Mesendoderm (in vitro differentiated cells): ENCODE results near the gene RREB1.
A peak's percentile ranks its signal among the peaks of the same experiment; 100 is the strongest.

Experiments used
- DNase-seq: peaks from one replicate; pipeline ENCODE4 v3.0.0; 2013
- H2AK5ac ChIP-seq: 2 replicates; pipeline ENCODE4 v1.6.1; 2013; ENCODE audit warnings: low read length, inconsistent platforms
- H2BK120ac ChIP-seq: 2 replicates; pipeline ENCODE4 v1.6.1; 2013; ENCODE audit warnings: low read depth, mild to moderate bottlenecking, low read length, moderate library complexity, mixed read lengths
- H2BK15ac ChIP-seq: replicated peaks from 2 replicates; pipeline ENCODE4 v1.6.1; 2013; ENCODE audit warnings: low read depth, mild to moderate bottlenecking, moderate library complexity
- H2BK5ac ChIP-seq: 2 replicates; pipeline ENCODE4 v1.6.1; 2013; ENCODE audit warnings: low read length, inconsistent platforms
- H3K18ac ChIP-seq: 2 replicates; pipeline ENCODE4 v1.6.1; 2013; ENCODE audit warnings: mild to moderate bottlenecking, low read length, mixed read lengths
- H3K23ac ChIP-seq: one replicate; pipeline ENCODE4 v1.6.1; 2013; ENCODE audit warnings: low read length
- H3K27ac ChIP-seq: 2 replicates; pipeline ENCODE4 v1.5.1; 2013; ENCODE audit warnings: low read depth, mild to moderate bottlenecking, inconsistent platforms, low read length, moderate library complexity
- H3K27me3 ChIP-seq: 2 replicates; pipeline ENCODE4 v1.6.1; 2013; ENCODE audit warnings: low read length, control low read depth, mild to moderate bottlenecking, inconsistent platforms; ENCODE audit not compliant: insufficient read depth, poor library complexity
- H3K36me3 ChIP-seq: 2 replicates; pipeline ENCODE4 v1.6.1; 2013; ENCODE audit warnings: low read length, inconsistent platforms; ENCODE audit not compliant: control insufficient read depth, insufficient read depth
- H3K4ac ChIP-seq: one replicate; pipeline ENCODE4 v1.6.1; 2013; ENCODE audit warnings: low read depth, mild to moderate bottlenecking, low read length, moderate library complexity
- H3K4me1 ChIP-seq: 2 replicates; pipeline ENCODE4 v1.6.1; 2013; ENCODE audit warnings: low read depth, low read length, inconsistent platforms; ENCODE audit not compliant: control insufficient read depth
- H3K4me2 ChIP-seq: 2 replicates; pipeline ENCODE4 v1.6.1; 2013; ENCODE audit warnings: low read length
- H3K4me3 ChIP-seq: 2 replicates; pipeline ENCODE4 v1.5.1; 2013; ENCODE audit warnings: mild to moderate bottlenecking, low read length
- H3K56ac ChIP-seq: one replicate; pipeline ENCODE4 v1.6.1; 2013; ENCODE audit warnings: low read length
- H3K79me1 ChIP-seq: 2 replicates; pipeline ENCODE4 v1.6.1; 2013; ENCODE audit warnings: low read length, inconsistent platforms
- H3K79me2 ChIP-seq: 2 replicates; pipeline ENCODE4 v1.6.1; 2013; ENCODE audit warnings: mild to moderate bottlenecking, low read length; ENCODE audit not compliant: control insufficient read depth, insufficient read depth
- H3K9ac ChIP-seq: 2 replicates; pipeline ENCODE4 v1.6.1; 2013; ENCODE audit warnings: low read length, inconsistent platforms
- H4K5ac ChIP-seq: one replicate; pipeline ENCODE4 v1.6.1; 2013; ENCODE audit warnings: low read length
- H4K8ac ChIP-seq: one replicate; pipeline ENCODE4 v1.6.1; 2013; ENCODE audit warnings: low read depth, mild to moderate bottlenecking, control low read depth, low read length, moderate library complexity
- WGBS: extraction: QIAGEN DNeasy Blood & Tissue Kit; methylation state at CpG from one replicate; pipeline ENCODE4 v1.1.7; 2013; ENCODE audit warnings: low lambda C conversion rate, missing lambda C conversion rate; ENCODE audit not compliant: insufficient coverage; ENCODE audit errors: extremely low coverage; 5-methylcytosine and 5-hydroxymethylcytosine counted together

RREB1 gene

GRCh38 chr6:7139835-7140470, 32.2 kb downstream of the RREB1 start:
- H3K9ac ChIP-seq, result no peak overlapping the region
- H2BK120ac ChIP-seq, result no peak overlapping the region

GRCh38 chr6:7140631-7141378, 33.0 kb downstream of the RREB1 start:
- Histone ChIP-seq H3K27ac (peak overlapping the region; percentile 34), H3K27me3 (no peaks in the 10 kb centered on the region), H2BK120ac (no peak overlapping the region), H3K4me2 (peak overlapping the region; percentile 70), H3K79me1 (peaks cover 18% of the 10 kb centered on the region), H3K36me3 (no peaks in the 10 kb centered on the region), H3K79me2 (peaks cover 34% of the 10 kb centered on the region), H3K23ac (no peak overlapping the region), H3K4me3 (peak overlapping the region; percentile 16), H4K8ac (no peak overlapping the region), H3K4me1 (peaks cover 25% of the 10 kb centered on the region), H4K5ac (no peak overlapping the region), H2AK5ac (no peak overlapping the region), H3K9ac (peak overlapping the region; percentile 75), H2BK5ac (no peak overlapping the region), H3K18ac (peak overlapping the region; percentile 42), H2BK15ac (no peak overlapping the region), H3K4ac (no peak overlapping the region), H3K56ac (peak overlapping the region; percentile 89)
- DNase-seq, result peak; percentile 87
- WGBS, result no CpG with 5 or more reads among the region's 67 CpGs

More at GRCh38 chr6:7139835-7140470, 32.2 kb downstream of the RREB1 start:
- no peak overlapping the region for H4K8ac ChIP-seq
- no peak overlapping the region for H3K56ac ChIP-seq
- no peaks in the 10 kb centered on the region for H3K27me3 ChIP-seq
- no peak overlapping the region for H3K18ac ChIP-seq
- H3K27ac ChIP-seq, result no peak overlapping the region
- H3K23ac ChIP-seq, result no peak overlapping the region
- H4K5ac ChIP-seq, result no peak overlapping the region
- H2BK5ac ChIP-seq, result no peak overlapping the region
- DNase-seq, result no peak
- H2BK15ac ChIP-seq, result no peak overlapping the region
- H3K4ac ChIP-seq, result no peak overlapping the region
- H3K4me1 ChIP-seq, result peaks cover 17% of the 10 kb centered on the region
- no peaks in the 10 kb centered on the region for H3K36me3 ChIP-seq
- peaks cover 21% of the 10 kb centered on the region for H3K79me1 ChIP-seq
- no peak overlapping the region for H2AK5ac ChIP-seq
- peaks cover 34% of the 10 kb centered on the region for H3K79me2 ChIP-seq
- WGBS, result no CpG with 5 or more reads among the region's 7 CpGs
- no peak overlapping the region for H3K4me2 ChIP-seq
- H3K4me3 ChIP-seq, result no peak overlapping the region

GRCh38 chr6:7142228-7142801, 34.6 kb downstream of the RREB1 start:
- Histone ChIP-seq H3K4me2 (no peak overlapping the region), H3K23ac (no peak overlapping the region), H2BK120ac (no peak overlapping the region), H3K9ac (no peak overlapping the region), H3K4ac (no peak overlapping the region), H3K27ac (no peak overlapping the region), H3K18ac (no peak overlapping the region), H3K79me1 (peaks cover 13% of the 10 kb centered on the region), H2BK15ac (no peak overlapping the region), H3K79me2 (peaks cover 37% of the 10 kb centered on the region), H3K27me3 (no peaks in the 10 kb centered on the region), H3K36me3 (no peaks in the 10 kb centered on the region), H3K4me1 (peaks cover 28% of the 10 kb centered on the region), H4K5ac (no peak overlapping the region), H3K4me3 (no peak overlapping the region), H2BK5ac (no peak overlapping the region), H4K8ac (no peak overlapping the region), H2AK5ac (no peak overlapping the region), H3K56ac (peak overlapping the region; percentile 50)
- no peak for DNase-seq
- WGBS, result no CpG with 5 or more reads among the region's 25 CpGs

- H4K8ac ChIP-seq, result no peak overlapping the region
- peaks cover 26% of the 10 kb centered on the region for H3K4me1 ChIP-seq
- no peak overlapping the region for H2BK5ac ChIP-seq
- no peaks in the 10 kb centered on the region for H3K27me3 ChIP-seq
- H3K23ac ChIP-seq, result no peak overlapping the region
- no peak overlapping the region for H2AK5ac ChIP-seq
- H3K4ac ChIP-seq, result no peak overlapping the region
- H4K5ac ChIP-seq, result no peak overlapping the region
- no peak overlapping the region for H2BK120ac ChIP-seq
- no peaks in the 10 kb centered on the region for H3K36me3 ChIP-seq
- H2BK15ac ChIP-seq, result no peak overlapping the region
- no peak for DNase-seq
- H3K9ac ChIP-seq, result no peak overlapping the region
- H3K79me2 ChIP-seq, result peaks cover 42% of the 10 kb centered on the region
- H3K18ac ChIP-seq, result no peak overlapping the region
- H3K27ac ChIP-seq, result no peak overlapping the region
- peaks cover 15% of the 10 kb centered on the region for H3K79me1 ChIP-seq
- no CpG with 5 or more reads among the region's 6 CpGs for WGBS
- no peak overlapping the region for H3K4me2 ChIP-seq
- no peak overlapping the region for H3K56ac ChIP-seq
- no peak overlapping the region for H3K4me3 ChIP-seq
Measured at GRCh38 chr6:7142918-7143475, 35.2 kb downstream of the RREB1 start.

GRCh38 chr6:7143476-7143974, 35.8 kb downstream of the RREB1 start:
- no peak overlapping the region for H4K8ac ChIP-seq
- H3K18ac ChIP-seq, result no peak overlapping the region
- no peak overlapping the region for H3K4me2 ChIP-seq
- no peak overlapping the region for H3K23ac ChIP-seq
- no peaks in the 10 kb centered on the region for H3K27me3 ChIP-seq
- no peak overlapping the region for H4K5ac ChIP-seq
- no peak overlapping the region for H3K4me3 ChIP-seq
- WGBS, result no CpG with 5 or more reads among the region's 7 CpGs
- H3K9ac ChIP-seq, result peak overlapping the region; percentile 13
- DNase-seq, result peak; percentile 79
- H3K4me1 ChIP-seq, result peaks cover 28% of the 10 kb centered on the region
- no peak overlapping the region for H2BK15ac ChIP-seq
- H3K36me3 ChIP-seq, result no peaks in the 10 kb centered on the region
- no peak overlapping the region for H3K4ac ChIP-seq
- peaks cover 44% of the 10 kb centered on the region for H3K79me2 ChIP-seq
- H2BK5ac ChIP-seq, result no peak overlapping the region
- H3K27ac ChIP-seq, result no peak overlapping the region
- H3K56ac ChIP-seq, result peak overlapping the region; percentile 22
- peaks cover 16% of the 10 kb centered on the region for H3K79me1 ChIP-seq
- no peak overlapping the region for H2BK120ac ChIP-seq
- no peak overlapping the region for H2AK5ac ChIP-seq
